ENCODE data around the gene IMPDH1. TPM values are rescaled to one million over a fixed set of nuclear protein-coding genes. Genes with fewer than 3 reads are reported as not detected.

The IMPDH1 gene
- total and polyA plus RNA-seq, 9 of the 15 experiments (the other 6 are each of a cell fraction or from before 2014, with no cell fraction given): 0.80 to 118 (median 64.3) TPM

DNA sequence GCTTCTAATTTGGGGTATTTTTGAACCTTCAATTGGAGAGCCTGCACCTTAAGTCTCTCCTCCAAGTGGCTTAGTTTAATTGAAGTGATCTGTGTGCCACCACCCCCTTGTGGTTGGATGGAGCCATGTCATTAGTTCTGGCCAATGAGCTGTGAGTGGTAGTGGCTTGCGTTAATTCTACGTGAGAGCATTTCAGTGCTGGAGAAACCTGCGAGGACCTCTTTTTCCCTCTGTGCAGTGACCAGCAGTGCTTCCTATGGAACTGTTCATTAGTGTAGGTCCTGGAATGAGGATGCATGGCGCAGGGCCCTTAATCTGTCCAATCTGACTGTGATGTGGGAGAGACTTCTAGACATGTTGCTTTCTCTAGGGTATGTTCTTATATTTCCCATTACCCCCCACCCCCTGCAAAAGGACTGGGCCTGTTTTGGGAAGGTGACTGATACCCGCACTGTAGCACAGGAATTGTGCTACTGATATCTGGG, 49.7 kb upstream of the IMPDH1 start (continued):
- no peak for TF ChIP-seq RBM15 (IDR thresholded peaks at IDR 0.05; ENCODE audit: insufficient read depth, low read length)
- TF ChIP-seq, protein P1, sequence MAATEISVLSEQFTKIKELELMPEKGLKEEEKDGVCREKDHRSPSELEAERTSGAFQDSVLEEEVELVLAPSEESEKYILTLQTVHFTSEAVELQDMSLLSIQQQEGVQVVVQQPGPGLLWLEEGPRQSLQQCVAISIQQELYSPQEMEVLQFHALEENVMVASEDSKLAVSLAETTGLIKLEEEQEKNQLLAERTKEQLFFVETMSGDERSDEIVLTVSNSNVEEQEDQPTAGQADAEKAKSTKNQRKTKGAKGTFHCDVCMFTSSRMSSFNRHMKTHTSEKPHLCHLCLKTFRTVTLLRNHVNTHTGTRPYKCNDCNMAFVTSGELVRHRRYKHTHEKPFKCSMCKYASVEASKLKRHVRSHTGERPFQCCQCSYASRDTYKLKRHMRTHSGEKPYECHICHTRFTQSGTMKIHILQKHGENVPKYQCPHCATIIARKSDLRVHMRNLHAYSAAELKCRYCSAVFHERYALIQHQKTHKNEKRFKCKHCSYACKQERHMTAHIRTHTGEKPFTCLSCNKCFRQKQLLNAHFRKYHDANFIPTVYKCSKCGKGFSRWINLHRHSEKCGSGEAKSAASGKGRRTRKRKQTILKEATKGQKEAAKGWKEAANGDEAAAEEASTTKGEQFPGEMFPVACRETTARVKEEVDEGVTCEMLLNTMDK (IDR thresholded peaks at IDR 0.05; ENCODE audit: borderline replicate concordance, insufficient read depth, low read depth, low read length, poor library complexity, severe bottlenecking): peak; percentile 59
- TF ChIP-seq RBM25 (IDR thresholded peaks at IDR 0.05; ENCODE audit: low read depth, low read length, severe bottlenecking): peak; percentile 29
- TF ChIP-seq HDAC2 (IDR thresholded peaks at IDR 0.05): no peak
- 0 out of 2 replicates have a peak, but pooled peaks have one; percentile 47 for TF ChIP-seq HCFC1 (IDR thresholded peaks at IDR 0.05; ENCODE audit: low read depth, low read length)
- no peak for TF ChIP-seq ZNF165 (CRISPR knock-in tag; IDR thresholded peaks at IDR 0.05; ENCODE audit: borderline replicate concordance)
- TF ChIP-seq JUN (IDR thresholded peaks at IDR 0.05; ENCODE audit: borderline replicate concordance, low read depth, low read length): 0 out of 2 replicates have a peak, but pooled peaks have one; percentile 23
- no peak for TF ChIP-seq JUN (CRISPR knock-in tag; IDR thresholded peaks at IDR 0.05; ENCODE audit: borderline replicate concordance)
- TF ChIP-seq FOXP1 (CRISPR knock-in tag; IDR thresholded peaks at IDR 0.05): no peak
- 0 out of 2 replicates have a peak, but pooled peaks have one; percentile 20 for TF ChIP-seq EP300 (IDR thresholded peaks at IDR 0.05; ENCODE audit: low read length)
- no peak for TF ChIP-seq NCOA1 (IDR thresholded peaks at IDR 0.05; ENCODE audit: low read depth)
- TF ChIP-seq HNRNPL (IDR thresholded peaks at IDR 0.05; ENCODE audit: low read depth, low read length): no peak
- 0 out of 2 replicates have a peak, but pooled peaks have one; percentile 17 for TF ChIP-seq MYC (IDR thresholded peaks at IDR 0.05; ENCODE audit: low read depth, low read length)
- TF ChIP-seq MYC (CRISPR knock-in tag; IDR thresholded peaks at IDR 0.05; ENCODE audit: borderline replicate concordance, low read depth): no peak
- TF ChIP-seq, protein P2, sequence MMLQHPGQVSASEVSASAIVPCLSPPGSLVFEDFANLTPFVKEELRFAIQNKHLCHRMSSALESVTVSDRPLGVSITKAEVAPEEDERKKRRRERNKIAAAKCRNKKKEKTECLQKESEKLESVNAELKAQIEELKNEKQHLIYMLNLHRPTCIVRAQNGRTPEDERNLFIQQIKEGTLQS (IDR thresholded peaks at IDR 0.05): no peak
- TF ChIP-seq, protein P2 (CRISPR knock-in tag; conservative IDR thresholded peaks at IDR 0.05): no peak
- TF ChIP-seq SRSF7 (optimal IDR thresholded peaks at IDR 0.05; ENCODE audit: low read depth, low read length): no peak
- no peak for TF ChIP-seq ZC3H8 (IDR thresholded peaks at IDR 0.05)
- no peak for TF ChIP-seq TARDBP (IDR thresholded peaks at IDR 0.05)
- no peak for TF ChIP-seq CGGBP1 (CRISPR knock-in tag; IDR thresholded peaks at IDR 0.05)
- no peak for TF ChIP-seq YBX1 (IDR thresholded peaks at IDR 0.05)
- TF ChIP-seq HIVEP1 (CRISPR knock-in tag; IDR thresholded peaks at IDR 0.05): no peak
- TF ChIP-seq, protein P3, sequence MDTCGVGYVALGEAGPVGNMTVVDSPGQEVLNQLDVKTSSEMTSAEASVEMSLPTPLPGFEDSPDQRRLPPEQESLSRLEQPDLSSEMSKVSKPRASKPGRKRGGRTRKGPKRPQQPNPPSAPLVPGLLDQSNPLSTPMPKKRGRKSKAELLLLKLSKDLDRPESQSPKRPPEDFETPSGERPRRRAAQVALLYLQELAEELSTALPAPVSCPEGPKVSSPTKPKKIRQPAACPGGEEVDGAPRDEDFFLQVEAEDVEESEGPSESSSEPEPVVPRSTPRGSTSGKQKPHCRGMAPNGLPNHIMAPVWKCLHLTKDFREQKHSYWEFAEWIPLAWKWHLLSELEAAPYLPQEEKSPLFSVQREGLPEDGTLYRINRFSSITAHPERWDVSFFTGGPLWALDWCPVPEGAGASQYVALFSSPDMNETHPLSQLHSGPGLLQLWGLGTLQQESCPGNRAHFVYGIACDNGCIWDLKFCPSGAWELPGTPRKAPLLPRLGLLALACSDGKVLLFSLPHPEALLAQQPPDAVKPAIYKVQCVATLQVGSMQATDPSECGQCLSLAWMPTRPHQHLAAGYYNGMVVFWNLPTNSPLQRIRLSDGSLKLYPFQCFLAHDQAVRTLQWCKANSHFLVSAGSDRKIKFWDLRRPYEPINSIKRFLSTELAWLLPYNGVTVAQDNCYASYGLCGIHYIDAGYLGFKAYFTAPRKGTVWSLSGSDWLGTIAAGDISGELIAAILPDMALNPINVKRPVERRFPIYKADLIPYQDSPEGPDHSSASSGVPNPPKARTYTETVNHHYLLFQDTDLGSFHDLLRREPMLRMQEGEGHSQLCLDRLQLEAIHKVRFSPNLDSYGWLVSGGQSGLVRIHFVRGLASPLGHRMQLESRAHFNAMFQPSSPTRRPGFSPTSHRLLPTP (IDR thresholded peaks at IDR 0.05; ENCODE audit: borderline replicate concordance, extremely low read depth, insufficient read length): no peak
- no peak for TF ChIP-seq MCM7 (IDR thresholded peaks at IDR 0.05)
- TF ChIP-seq KAT7 (CRISPR knock-in tag; IDR thresholded peaks at IDR 0.05; ENCODE audit: borderline replicate concordance): peak; percentile 42; the same call in 1 of the 2 replicates
